K562 (cell line): Measurements from ENCODE around the gene LTBP2. TPM values are rescaled to one million over a fixed set of nuclear protein-coding genes. Genes with fewer than 3 reads are reported as not detected.
A peak's percentile ranks its signal among the peaks of the same experiment; 100 is the strongest.

Source experiments
- ATAC-seq: fragments of 200-7000 bp; cut with Tn5 transposase; 3 replicates; pipeline ENCODE4 v1.9.1; 2020; ENCODE audit warnings: moderate library complexity
- BruUV-seq: library from RNA; stranded (reverse); fragments of 400-500 nt; replicated peaks from 2 replicates; lab custom pipeline; 2021; lab: Mats Ljungman, UMichigan
- CTCF ChIA-PET: fragments of 300-600 bp; formaldehyde crosslinking; extraction: SDS; loops from one replicate; lab custom pipeline; 2021; ENCODE audit warnings: low intra/inter-chr PET ratio; lab: Yijun Ruan, JAX
- POLR2A ChIA-PET: fragments of 300-600, 350-650 bp; sonication (Branson Sonifier 250); formaldehyde crosslinking; extraction: SDS; loops from one replicate; lab custom pipeline; 2021; ENCODE audit warnings: antibody characterized with exemption, inconsistent platforms; lab: Yijun Ruan, JAX
- DNase-seq, 4 experiments: peaks; one replicate each; pipeline versions ENCODE4 v3.0.0 to v3.0.0-alpha.2; 2011 to 2018; ENCODE audit warnings: low spot score in 3 of 4, mixed read lengths in 3 of 4; ENCODE audit errors: extremely low read depth in 1 of 4
- FAIRE-seq: peaks from 2 replicates; lab custom pipeline; 2011; peaks lifted over from hg19 to GRCh38; lab: Jason Lieb, UNC
- H2AFZ ChIP-seq: 2 replicates; pipeline ENCODE4 v1.6.0; 2011; ENCODE audit warnings: low read depth, low read length, control low read depth, inconsistent platforms
- H3K27ac ChIP-seq: fragments of 200-600 bp; 3 replicates; pipeline ENCODE4 v1.8.0; 2011; ENCODE audit warnings: low read depth, mild to moderate bottlenecking, control low read depth, inconsistent platforms, low read length, moderate library complexity, mixed read lengths; ENCODE audit errors: extremely low read depth
- H3K27me3 ChIP-seq, 2 experiments: fragments of 300-600 bp in 1 of 2; 2 replicates in 1 of 2; 3 replicates in 1 of 2; pipeline versions ENCODE4 v1.6.0 to v1.8.0; 2011; ENCODE audit warnings: inconsistent platforms in 2 of 2, low read length in 2 of 2, mild to moderate bottlenecking in 1 of 2, mixed read lengths in 1 of 2, moderate library complexity in 1 of 2; ENCODE audit not compliant: control insufficient read depth in 2 of 2, insufficient read depth in 2 of 2
- H3K36me3 ChIP-seq: fragments of 300-600 bp; 3 replicates; pipeline ENCODE4 v1.8.0; 2011; ENCODE audit warnings: mild to moderate bottlenecking, low read length, inconsistent platforms; ENCODE audit not compliant: control insufficient read depth, insufficient read depth
- H3K4me1 ChIP-seq, 2 experiments: fragments of 200-600 bp in 1 of 2; replicated peaks in 1 of 2; 2 replicates in 1 of 2; 3 replicates in 1 of 2; pipeline versions ENCODE4 v1.5.1 to v1.8.0; 2011; ENCODE audit warnings: inconsistent platforms in 2 of 2, low read length in 2 of 2, mild to moderate bottlenecking in 1 of 2, mixed read lengths in 1 of 2, moderate library complexity in 1 of 2; ENCODE audit not compliant: control insufficient read depth in 2 of 2, insufficient read depth in 2 of 2
- H3K4me2 ChIP-seq: 2 replicates; pipeline ENCODE4 v1.6.1; 2011; ENCODE audit warnings: low read length, control low read depth, inconsistent platforms, mixed read lengths; ENCODE audit not compliant: insufficient read depth
- H3K4me3 ChIP-seq: fragments of 200-600 bp; sonication (generic), shearing (Covaris generic); 2 replicates; pipeline ENCODE4 v1.5.1; 2016; ENCODE audit warnings: control low read depth, inconsistent platforms
- H3K79me2 ChIP-seq: fragments of 200-600 bp; 3 replicates; pipeline ENCODE4 v1.8.0; 2011; ENCODE audit warnings: low read length, inconsistent platforms; ENCODE audit not compliant: control insufficient read depth, insufficient read depth
- H3K9ac ChIP-seq, 2 experiments: 2 replicates each; pipeline versions ENCODE4 v1.6.0 to v1.6.1; 2011; ENCODE audit warnings: low read depth in 2 of 2, low read length in 2 of 2, control low read depth in 1 of 2, inconsistent platforms in 1 of 2, mild to moderate bottlenecking in 1 of 2, mixed read lengths in 1 of 2; ENCODE audit not compliant: insufficient read depth in 1 of 2
- H3K9me1 ChIP-seq: one replicate; pipeline ENCODE4 v1.6.0; 2011; ENCODE audit warnings: inconsistent platforms, mild to moderate bottlenecking, low read length, moderate library complexity; ENCODE audit not compliant: control insufficient read depth, insufficient read depth
- H3K9me3 ChIP-seq: replicated peaks from 2 replicates; pipeline ENCODE4 v1.5.1; 2011; ENCODE audit warnings: low read depth, low read length, inconsistent platforms; ENCODE audit not compliant: control insufficient read depth, insufficient read depth
- H4K20me1 ChIP-seq: replicated peaks from 2 replicates; pipeline ENCODE4 v1.6.1; 2011; ENCODE audit warnings: low read length, inconsistent platforms, mixed read lengths; ENCODE audit not compliant: control insufficient read depth, insufficient read depth
- CXXC5 ChIP-seq: fragments of 250-450 bp; sonication (Bioruptor Pico); IDR thresholded peaks from 2 replicates; pipeline ENCODE4 v1.8.0; 2022; ENCODE audit warnings: inconsistent platforms, mild to moderate bottlenecking, moderate library complexity
- TFE3 ChIP-seq: fragments of 450-650 bp; formaldehyde crosslinking; IDR thresholded peaks from 2 replicates; pipeline ENCODE4 v1.4.0; 2020; ENCODE audit warnings: mild to moderate bottlenecking, mixed read lengths
- WGBS: fragments of 100-300 bp; shearing (Covaris generic); methylation state at CpG from one replicate; pipeline ENCODE4 v1.1.6; 2016; ENCODE audit warnings: low coverage, mixed read lengths; ENCODE audit not compliant: insufficient coverage; ENCODE audit errors: missing lambda C conversion rate; 5-methylcytosine and 5-hydroxymethylcytosine counted together
- in situ Hi-C: fragments of 300-500 bp; cut with MboI; formaldehyde crosslinking; loops from 4 replicates; pipeline ENCODE4 v1.15.0; 2018; ENCODE audit warnings: inconsistent platforms, mixed read lengths
- intact Hi-C: fragments of 100-400 bp; cut with micrococcal nuclease; formaldehyde crosslinking; loops from 2 replicates; pipeline ENCODE4 v1.14.2; 2022
- polyA plus RNA-seq, 8 experiments: library from polyadenylated mRNA; depleted of rRNA in 4 of 8; stranded (reverse) in 5 of 8; unstranded in 3 of 8; fragments of >200 nt; fragmentation: Nextera tagmentation in 2 of 8; fragmentation: Illumina TruSeq in 1 of 8; extraction: Ambion mirVana in 2 of 8; extraction: Trizol in 1 of 8; gene quantifications; 2 replicates each; pipeline versions ENCODE4 v1.2.1 to v1.2.3, GENCODE V29; 2011 to 2014; ENCODE audit warnings: inconsistent platforms in 1 of 8, missing spikeins in 1 of 8
- total RNA-seq, 7 experiments: library from RNA; depleted of rRNA in 6 of 7; stranded (reverse); fragments of >200 nt in 6 of 7; fragmentation: Illumina TruSeq in 2 of 7; extraction: Trizol in 2 of 7; gene quantifications; 2 replicates each; pipeline versions ENCODE4 v1.2.1 to v1.2.3, GENCODE V29; 2011 to 2021; ENCODE audit warnings: low replicate concordance in 1 of 7

The LTBP2 gene
- total and polyA plus RNA-seq, 9 of the 15 experiments (the other 6 are each of a cell fraction or from before 2014, with no cell fraction given) = under 0.01 to 0.18 (median 0.03) TPM; not detected in 3

- ChIA-PET CTCF (no interaction called here), POLR2A (no interaction called here)
- intact Hi-C loops = no loop called here
- Histone ChIP-seq H3K36me3 (no peaks in the 10 kb centered on the region), H2AFZ (no peak overlapping the region), H3K9me1 (no peaks in the 10 kb centered on the region), H3K9me3 (no peaks in the 10 kb centered on the region), H3K27ac (no peak overlapping the region), H4K20me1 (0 out of 2 replicates have a peak, but pooled peaks cover 3% of the 10 kb centered on the region), H3K4me3 (no peak overlapping the region), H3K4me1 (peaks cover 1 to 2% of the 10 kb centered on the region in 2 experiments; a peak in 3 of 5 replicates), H3K79me2 (no peaks in the 10 kb centered on the region), H3K9ac (no peak overlapping the region), H3K4me2 (no peak overlapping the region), H3K27me3 (peaks cover 0 to 40% of the 10 kb centered on the region in 2 experiments; a peak in 2 of 5 replicates)
- ATAC-seq (no peak), FAIRE-seq (no peak), DNase-seq (no peak)
- no TSS peak for BruUV-seq
- TF ChIP-seq CXXC5 (CRISPR knock-in tag) (no peak), TFE3 (peak; percentile 37; the same call in 1 of the 2 replicates)
- in situ Hi-C loops = no loop called here
- 6% methylated on average over 12 of the region's 12 CpGs for WGBS
Observed at GRCh38 chr14:74596741-74597450, 15.1 kb downstream of the LTBP2 start.
